ENCODE results near the gene ZNF296.

DNA sequence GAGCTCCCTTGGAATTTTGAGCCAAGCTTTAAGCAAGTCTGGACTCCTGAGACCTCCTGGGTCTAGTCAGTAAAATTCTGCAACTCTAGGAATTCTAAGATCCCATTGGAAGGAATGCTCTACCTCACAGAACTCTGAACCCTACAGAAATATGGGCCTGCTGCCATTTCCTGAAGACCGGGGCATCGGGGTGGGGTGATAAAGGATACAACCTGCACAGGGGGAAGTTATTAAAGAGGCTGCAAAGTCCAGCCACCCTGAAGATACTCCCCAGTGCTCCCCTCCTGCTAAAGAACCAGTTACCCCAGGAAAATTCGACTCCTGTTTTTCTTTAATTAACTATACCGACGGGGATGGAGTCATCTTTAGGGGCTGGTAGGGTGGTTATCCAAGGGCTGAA, 14.3 kb upstream of the ZNF296 start:
- TF ChIP-seq, protein P1, sequence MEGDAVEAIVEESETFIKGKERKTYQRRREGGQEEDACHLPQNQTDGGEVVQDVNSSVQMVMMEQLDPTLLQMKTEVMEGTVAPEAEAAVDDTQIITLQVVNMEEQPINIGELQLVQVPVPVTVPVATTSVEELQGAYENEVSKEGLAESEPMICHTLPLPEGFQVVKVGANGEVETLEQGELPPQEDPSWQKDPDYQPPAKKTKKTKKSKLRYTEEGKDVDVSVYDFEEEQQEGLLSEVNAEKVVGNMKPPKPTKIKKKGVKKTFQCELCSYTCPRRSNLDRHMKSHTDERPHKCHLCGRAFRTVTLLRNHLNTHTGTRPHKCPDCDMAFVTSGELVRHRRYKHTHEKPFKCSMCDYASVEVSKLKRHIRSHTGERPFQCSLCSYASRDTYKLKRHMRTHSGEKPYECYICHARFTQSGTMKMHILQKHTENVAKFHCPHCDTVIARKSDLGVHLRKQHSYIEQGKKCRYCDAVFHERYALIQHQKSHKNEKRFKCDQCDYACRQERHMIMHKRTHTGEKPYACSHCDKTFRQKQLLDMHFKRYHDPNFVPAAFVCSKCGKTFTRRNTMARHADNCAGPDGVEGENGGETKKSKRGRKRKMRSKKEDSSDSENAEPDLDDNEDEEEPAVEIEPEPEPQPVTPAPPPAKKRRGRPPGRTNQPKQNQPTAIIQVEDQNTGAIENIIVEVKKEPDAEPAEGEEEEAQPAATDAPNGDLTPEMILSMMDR (IDR thresholded peaks at IDR 0.05; ENCODE audit: insufficient read depth, low read length): no peak
- TF ChIP-seq, protein P2, sequence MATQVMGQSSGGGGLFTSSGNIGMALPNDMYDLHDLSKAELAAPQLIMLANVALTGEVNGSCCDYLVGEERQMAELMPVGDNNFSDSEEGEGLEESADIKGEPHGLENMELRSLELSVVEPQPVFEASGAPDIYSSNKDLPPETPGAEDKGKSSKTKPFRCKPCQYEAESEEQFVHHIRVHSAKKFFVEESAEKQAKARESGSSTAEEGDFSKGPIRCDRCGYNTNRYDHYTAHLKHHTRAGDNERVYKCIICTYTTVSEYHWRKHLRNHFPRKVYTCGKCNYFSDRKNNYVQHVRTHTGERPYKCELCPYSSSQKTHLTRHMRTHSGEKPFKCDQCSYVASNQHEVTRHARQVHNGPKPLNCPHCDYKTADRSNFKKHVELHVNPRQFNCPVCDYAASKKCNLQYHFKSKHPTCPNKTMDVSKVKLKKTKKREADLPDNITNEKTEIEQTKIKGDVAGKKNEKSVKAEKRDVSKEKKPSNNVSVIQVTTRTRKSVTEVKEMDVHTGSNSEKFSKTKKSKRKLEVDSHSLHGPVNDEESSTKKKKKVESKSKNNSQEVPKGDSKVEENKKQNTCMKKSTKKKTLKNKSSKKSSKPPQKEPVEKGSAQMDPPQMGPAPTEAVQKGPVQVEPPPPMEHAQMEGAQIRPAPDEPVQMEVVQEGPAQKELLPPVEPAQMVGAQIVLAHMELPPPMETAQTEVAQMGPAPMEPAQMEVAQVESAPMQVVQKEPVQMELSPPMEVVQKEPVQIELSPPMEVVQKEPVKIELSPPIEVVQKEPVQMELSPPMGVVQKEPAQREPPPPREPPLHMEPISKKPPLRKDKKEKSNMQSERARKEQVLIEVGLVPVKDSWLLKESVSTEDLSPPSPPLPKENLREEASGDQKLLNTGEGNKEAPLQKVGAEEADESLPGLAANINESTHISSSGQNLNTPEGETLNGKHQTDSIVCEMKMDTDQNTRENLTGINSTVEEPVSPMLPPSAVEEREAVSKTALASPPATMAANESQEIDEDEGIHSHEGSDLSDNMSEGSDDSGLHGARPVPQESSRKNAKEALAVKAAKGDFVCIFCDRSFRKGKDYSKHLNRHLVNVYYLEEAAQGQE (IDR thresholded peaks at IDR 0.05; ENCODE audit: insufficient replicate concordance, low read depth): no peak
- TF ChIP-seq POLR2AphosphoS5 (IDR thresholded peaks at IDR 0.05; ENCODE audit: low read depth): no peak

Data from HL-60 (cell line).